IMR-90 (cell line): ENCODE data around the gene KCNMB3. TPM values are rescaled to one million over a fixed set of nuclear protein-coding genes. Genes with fewer than 3 reads are reported as not detected.

Experiments
- ATAC-seq: fragments of 200-7000 bp; cut with Tn5 transposase; 2 replicates; pipeline ENCODE4 v1.9.1; 2020; ENCODE audit warnings: low read depth, mild to moderate bottlenecking, moderate library complexity
- BruUV-seq: library from RNA; stranded (reverse); fragments of 400-500 nt; replicated peaks from 2 replicates; lab custom pipeline; 2021; lab: Mats Ljungman, UMichigan
- CTCF ChIA-PET: fragments of 300-600 bp; formaldehyde crosslinking; extraction: SDS; loops from one replicate; lab custom pipeline; 2021; ENCODE audit warnings: antibody characterized with exemption; lab: Yijun Ruan, JAX
- POLR2A ChIA-PET: fragments of 300-600 bp; sonication (Branson Sonifier 250); formaldehyde crosslinking; loops from one replicate; lab custom pipeline; 2022; ENCODE audit warnings: antibody characterized with exemption; ENCODE audit not compliant: unreplicated experiment; lab: Charles Lee
- DNase-seq: peaks from one replicate; pipeline ENCODE4 v3.0.0; 2013
- H2AFZ ChIP-seq: replicated peaks from 2 replicates; pipeline ENCODE3; 2013; ENCODE audit warnings: low read length, mild to moderate bottlenecking; ENCODE audit not compliant: poor library complexity
- H2AK5ac ChIP-seq: 2 replicates; pipeline ENCODE4 v1.6.1; 2013; ENCODE audit warnings: low read depth, low read length, inconsistent platforms
- H2AK9ac ChIP-seq: replicated peaks from 2 replicates; pipeline ENCODE3; 2013; ENCODE audit warnings: mild to moderate bottlenecking, low read depth, low read length, moderate library complexity; ENCODE audit not compliant: poor library complexity
- H2BK120ac ChIP-seq: 2 replicates; pipeline ENCODE4 v1.6.1; 2013; ENCODE audit warnings: low read depth, low read length, inconsistent platforms
- H2BK15ac ChIP-seq: 3 replicates; pipeline ENCODE4 v1.6.1; 2013; ENCODE audit warnings: low read depth, low read length, inconsistent platforms
- H2BK20ac ChIP-seq: 2 replicates; pipeline ENCODE4 v1.6.1; 2013; ENCODE audit warnings: low read depth, mild to moderate bottlenecking, inconsistent platforms, low read length, moderate library complexity
- H2BK5ac ChIP-seq: 2 replicates; pipeline ENCODE4 v1.6.1; 2013; ENCODE audit warnings: mild to moderate bottlenecking, low read depth, low read length, inconsistent platforms; ENCODE audit not compliant: poor library complexity, severe bottlenecking
- H3K14ac ChIP-seq: replicated peaks from 2 replicates; pipeline ENCODE4 v1.6.1; 2013; ENCODE audit warnings: low read depth, low read length, inconsistent platforms
- H3K18ac ChIP-seq: 2 replicates; pipeline ENCODE4 v1.6.1; 2013; ENCODE audit warnings: low read depth, low read length, control low read depth
- H3K23ac ChIP-seq: 2 replicates; pipeline ENCODE4 v1.6.1; 2013; ENCODE audit warnings: low read depth, low read length, inconsistent platforms
- H3K27ac ChIP-seq: 2 replicates; pipeline ENCODE4 v1.5.1; 2013; ENCODE audit warnings: mild to moderate bottlenecking, control low read depth, low read length; ENCODE audit not compliant: insufficient read depth
- H3K27me3 ChIP-seq: 2 replicates; pipeline ENCODE4 v1.6.1; 2013; ENCODE audit warnings: low read length; ENCODE audit not compliant: control insufficient read depth, insufficient read depth
- H3K36me3 ChIP-seq: 2 replicates; pipeline ENCODE4 v1.6.1; 2013; ENCODE audit warnings: low read length, mixed read lengths; ENCODE audit not compliant: control insufficient read depth, insufficient read depth
- H3K4ac ChIP-seq: 2 replicates; pipeline ENCODE4 v1.6.1; 2013; ENCODE audit warnings: low read depth, low read length, inconsistent platforms
- H3K4me1 ChIP-seq: 2 replicates; pipeline ENCODE4 v1.6.1; 2013; ENCODE audit warnings: low read length, mixed read lengths; ENCODE audit not compliant: control insufficient read depth, insufficient read depth
- H3K4me2 ChIP-seq: 2 replicates; pipeline ENCODE4 v1.6.1; 2013; ENCODE audit warnings: low read depth, mild to moderate bottlenecking, control low read depth, low read length, moderate library complexity
- H3K4me3 ChIP-seq: 2 replicates; pipeline ENCODE4 v1.5.1; 2013; ENCODE audit warnings: low read depth, mild to moderate bottlenecking, control low read depth, low read length, moderate library complexity; ENCODE audit not compliant: insufficient read depth
- H3K56ac ChIP-seq: 2 replicates; pipeline ENCODE4 v1.6.1; 2013; ENCODE audit warnings: low read length, inconsistent platforms; ENCODE audit not compliant: insufficient read depth; ENCODE audit errors: extremely low read depth
- H3K79me1 ChIP-seq, 2 experiments: 2 replicates each; pipeline ENCODE4 v1.6.1; 2013; ENCODE audit warnings: low read length in 2 of 2, inconsistent platforms in 1 of 2, low read depth in 1 of 2
- H3K9ac ChIP-seq: 2 replicates; pipeline ENCODE4 v1.6.1; 2013; ENCODE audit warnings: low read depth, low read length, control low read depth
- H3K9me1 ChIP-seq: 2 replicates; pipeline ENCODE4 v1.6.1; 2013; ENCODE audit warnings: low read length, inconsistent platforms; ENCODE audit not compliant: insufficient read depth
- H3K9me3 ChIP-seq: 2 replicates; pipeline ENCODE4 v1.6.1; 2013; ENCODE audit warnings: low read length; ENCODE audit not compliant: control insufficient read depth, insufficient read depth
- H4K20me1 ChIP-seq: 2 replicates; pipeline ENCODE4 v1.6.1; 2013; ENCODE audit warnings: low read length, inconsistent platforms; ENCODE audit not compliant: insufficient read depth
- H4K5ac ChIP-seq: 2 replicates; pipeline ENCODE4 v1.6.1; 2013; ENCODE audit warnings: mild to moderate bottlenecking, low read depth, low read length, control low read depth
- H4K8ac ChIP-seq, 2 experiments: 2 replicates each; pipeline ENCODE4 v1.6.1; 2013; ENCODE audit warnings: low read depth in 2 of 2, low read length in 2 of 2, control low read depth in 1 of 2, inconsistent platforms in 1 of 2
- H4K91ac ChIP-seq: 2 replicates; pipeline ENCODE4 v1.6.1; 2013; ENCODE audit warnings: low read depth, low read length, inconsistent platforms; ENCODE audit not compliant: insufficient read depth
- RFX5 ChIP-seq: IDR thresholded peaks from 2 replicates; pipeline ENCODE4 v1.8.0; 2012; ENCODE audit warnings: low read depth, mild to moderate bottlenecking, low read length, moderate library complexity
- WGBS, 2 experiments: methylation state at CpG; one replicate each; pipeline versions ENCODE4 v1.1.5 to v1.1.7; 2013; ENCODE audit warnings: missing lambda C conversion rate in 2 of 2; ENCODE audit not compliant: insufficient read length in 1 of 2; ENCODE audit errors: extremely low coverage in 2 of 2; 5-methylcytosine and 5-hydroxymethylcytosine counted together
- dilution Hi-C: fragments of 300-500 bp; cut with HindIII; formaldehyde crosslinking; loops from one replicate; pipeline ENCODE4 v1.14.3; 2018; ENCODE audit warnings: low sequenced_read_pairs; ENCODE audit not compliant: unreplicated experiment
- in situ Hi-C: fragments of 300-500 bp; cut with MboI; formaldehyde crosslinking; loops from 3 replicates; pipeline ENCODE4 v1.14.3; 2019; ENCODE audit warnings: low sequenced_read_pairs, inconsistent platforms, mixed read lengths
- intact Hi-C: fragments of 100-400 bp; cut with micrococcal nuclease; formaldehyde crosslinking; loops from 2 replicates; pipeline ENCODE4 v1.10.0; 2022
- polyA plus RNA-seq, 3 experiments: library from polyadenylated mRNA; depleted of rRNA; stranded (reverse); fragments of >200 nt; gene quantifications; 2 replicates each; pipeline ENCODE4 v1.2.3, GENCODE V29; 2012; ENCODE audit warnings: low replicate concordance in 1 of 3
- total RNA-seq: library from RNA; depleted of rRNA; stranded (reverse); fragments of >200 nt; gene quantifications from 2 replicates; pipeline ENCODE4 v1.2.3, GENCODE V29; 2012

Gene KCNMB3
- total and polyA plus RNA-seq, 2 of the 4 experiments (the other 2 are of a cell fraction): 0.72 to 1.2 TPM

DNA sequence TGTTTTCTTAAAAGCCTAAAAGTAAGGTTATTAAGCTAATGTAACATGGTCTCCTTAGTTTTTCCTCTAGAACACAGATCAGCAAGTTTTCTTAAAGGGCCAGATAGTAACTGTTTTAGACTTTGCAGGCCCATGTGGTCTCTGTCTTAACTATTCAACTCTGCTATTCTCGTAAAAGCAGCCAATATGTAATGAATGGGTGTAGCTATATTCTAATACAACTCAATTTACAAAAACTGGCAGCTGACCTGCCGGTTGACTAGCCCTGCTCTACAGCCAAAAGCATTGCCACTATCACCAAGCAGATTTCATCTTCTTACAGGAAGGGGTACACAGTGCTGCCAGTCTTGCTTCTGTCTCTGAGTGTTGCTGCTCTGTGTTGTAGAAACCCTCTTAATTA is 27.4 kb downstream of the KCNMB3 start:
- ATAC-seq: no peak
- in situ Hi-C loops: no loop called here
- dilution Hi-C loops: no loop called here

More for the DNA sequence above, 27.4 kb downstream of the KCNMB3 start:
- Histone ChIP-seq H3K4me2 (no peak overlapping the region), H4K20me1 (no peaks in the 10 kb centered on the region), H4K8ac (no peak overlapping the region), H2BK20ac (no peak overlapping the region), H3K4ac (no peak overlapping the region), H3K79me1 (no peaks in the 10 kb centered on the region), H3K27ac (no peak overlapping the region), H3K9me1 (no peaks in the 10 kb centered on the region), H2AK9ac (no peak overlapping the region), H3K18ac (no peak overlapping the region), H3K4me3 (no peak overlapping the region), H3K14ac (no peak overlapping the region), H2BK120ac (no peak overlapping the region), H2AFZ (no peak overlapping the region), H4K5ac (no peak overlapping the region), H2AK5ac (no peak overlapping the region), H4K91ac (no peak overlapping the region), H3K36me3 (peaks cover 8% of the 10 kb centered on the region), H3K56ac (no peak overlapping the region), H3K9ac (no peak overlapping the region), H3K27me3 (no peaks in the 10 kb centered on the region), H2BK5ac (no peak overlapping the region), H3K23ac (no peak overlapping the region), H3K4me1 (no peaks in the 10 kb centered on the region), H3K9me3 (no peaks in the 10 kb centered on the region), H2BK15ac (no peak overlapping the region)
- no CpG with 5 or more reads among the region's 2 CpGs for WGBS, 2 experiments
- CTCF ChIA-PET: no interaction called here
- POLR2A ChIA-PET: no interaction called here
- intact Hi-C loops: no loop called here
- BruUV-seq: no TSS peak
- DNase-seq: no peak
- TF ChIP-seq RFX5: no peak
